Measurements from ENCODE around the gene TM4SF1. TPM values are rescaled to one million over a fixed set of nuclear protein-coding genes. Genes with fewer than 3 reads are reported as not detected.

The TM4SF1 gene
- total RNA-seq, 1 donor from 2014 or later, result 28.9 TPM

DNA sequence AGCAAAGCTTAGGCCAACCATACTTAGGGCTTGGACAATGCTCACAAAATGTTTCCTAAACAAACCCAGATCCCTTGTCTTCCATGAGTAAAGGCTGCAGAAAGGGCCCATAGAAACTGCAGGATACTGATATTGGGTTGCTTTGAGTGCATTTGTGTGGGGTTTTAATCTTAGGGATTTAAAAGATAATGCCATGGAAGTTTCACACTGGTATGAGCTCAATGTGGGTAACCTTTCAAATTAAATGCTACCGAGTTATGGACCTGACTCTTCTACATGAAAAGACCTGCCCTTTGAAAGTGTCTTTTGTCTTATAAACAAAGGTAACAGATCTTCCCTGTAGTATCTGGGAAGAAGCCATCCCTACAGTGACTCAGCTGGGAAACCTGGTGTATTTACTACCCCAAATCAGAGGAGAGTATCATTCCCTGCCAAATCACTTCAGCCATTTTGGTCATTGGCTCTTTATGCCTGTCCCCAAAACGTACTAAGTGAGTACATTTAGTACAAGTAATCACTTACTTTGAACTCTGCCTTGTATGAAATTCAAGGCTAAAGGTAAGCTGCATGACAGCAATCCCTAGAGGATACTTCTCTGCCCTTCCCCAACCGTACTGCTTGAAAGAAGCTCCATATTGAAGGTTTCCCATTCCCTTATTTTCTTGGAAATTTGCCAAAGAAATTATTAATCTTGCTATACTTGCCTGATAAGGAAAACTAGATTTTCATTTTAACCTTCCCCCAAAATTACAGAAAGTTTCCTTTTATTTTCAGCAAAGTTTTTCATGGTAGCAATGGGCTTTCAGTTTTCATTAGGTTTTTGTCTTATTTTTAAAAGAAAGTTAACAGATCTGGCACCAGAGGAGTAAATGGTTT, 7.2 kb downstream of the TM4SF1 start:
- peak overlapping the region; percentile 14 for H3K27ac ChIP-seq (ENCODE audit: low read depth, low read length)
- Mint-ChIP-seq H3K9me3 (ENCODE audit: unreplicated experiment) (no peaks in the 10 kb centered on the region), H3K36me3 (ENCODE audit: low read depth, unreplicated experiment) (no peaks in the 10 kb centered on the region), H3K27ac (ENCODE audit: unreplicated experiment) (no peak overlapping the region), H3K27me3 (ENCODE audit: low read depth, unreplicated experiment) (no peaks in the 10 kb centered on the region), H3K4me1 (ENCODE audit: low read depth, unreplicated experiment) (peaks cover 25% of the 10 kb centered on the region), H3K4me3 (ENCODE audit: unreplicated experiment) (no peak overlapping the region)
- no peak overlapping the region for H3K9ac ChIP-seq (ENCODE audit: low read length)
- no peak for FAIRE-seq
- H3K79me2 ChIP-seq (ENCODE audit: insufficient read depth, low read length), result peaks cover 14% of the 10 kb centered on the region
- TF ChIP-seq, protein P1, sequence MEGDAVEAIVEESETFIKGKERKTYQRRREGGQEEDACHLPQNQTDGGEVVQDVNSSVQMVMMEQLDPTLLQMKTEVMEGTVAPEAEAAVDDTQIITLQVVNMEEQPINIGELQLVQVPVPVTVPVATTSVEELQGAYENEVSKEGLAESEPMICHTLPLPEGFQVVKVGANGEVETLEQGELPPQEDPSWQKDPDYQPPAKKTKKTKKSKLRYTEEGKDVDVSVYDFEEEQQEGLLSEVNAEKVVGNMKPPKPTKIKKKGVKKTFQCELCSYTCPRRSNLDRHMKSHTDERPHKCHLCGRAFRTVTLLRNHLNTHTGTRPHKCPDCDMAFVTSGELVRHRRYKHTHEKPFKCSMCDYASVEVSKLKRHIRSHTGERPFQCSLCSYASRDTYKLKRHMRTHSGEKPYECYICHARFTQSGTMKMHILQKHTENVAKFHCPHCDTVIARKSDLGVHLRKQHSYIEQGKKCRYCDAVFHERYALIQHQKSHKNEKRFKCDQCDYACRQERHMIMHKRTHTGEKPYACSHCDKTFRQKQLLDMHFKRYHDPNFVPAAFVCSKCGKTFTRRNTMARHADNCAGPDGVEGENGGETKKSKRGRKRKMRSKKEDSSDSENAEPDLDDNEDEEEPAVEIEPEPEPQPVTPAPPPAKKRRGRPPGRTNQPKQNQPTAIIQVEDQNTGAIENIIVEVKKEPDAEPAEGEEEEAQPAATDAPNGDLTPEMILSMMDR (IDR thresholded peaks at IDR 0.05; ENCODE audit: insufficient read depth, low read depth, low read length), result no peak
- TF ChIP-seq EZH2 (IDR thresholded peaks at IDR 0.05; ENCODE audit: insufficient read depth, low read length), result no peak
- peaks cover 32% of the 10 kb centered on the region for H3K4me1 ChIP-seq (ENCODE audit: insufficient read depth, low read length)
- H3K27me3 ChIP-seq (ENCODE audit: insufficient read depth, low read length), result no peaks in the 10 kb centered on the region
- peak overlapping the region; percentile 9 for H3K4me2 ChIP-seq (ENCODE audit: low read length)
- no peaks in the 10 kb centered on the region for H3K9me3 ChIP-seq (ENCODE audit: insufficient read depth, low read depth, low read length)
- peaks cover 48% of the 10 kb centered on the region for H3K36me3 ChIP-seq (ENCODE audit: insufficient read depth, low read length)
- H4K20me1 ChIP-seq (ENCODE audit: insufficient read depth, low read length), result peaks cover 7% of the 10 kb centered on the region
- no peak overlapping the region for H3K4me3 ChIP-seq (ENCODE audit: insufficient read depth, low read depth, low read length)
- H2AFZ ChIP-seq (ENCODE audit: low read depth, low read length), result no peak overlapping the region
- DNase-seq (ENCODE audit: low read depth), result no peak

DNA sequence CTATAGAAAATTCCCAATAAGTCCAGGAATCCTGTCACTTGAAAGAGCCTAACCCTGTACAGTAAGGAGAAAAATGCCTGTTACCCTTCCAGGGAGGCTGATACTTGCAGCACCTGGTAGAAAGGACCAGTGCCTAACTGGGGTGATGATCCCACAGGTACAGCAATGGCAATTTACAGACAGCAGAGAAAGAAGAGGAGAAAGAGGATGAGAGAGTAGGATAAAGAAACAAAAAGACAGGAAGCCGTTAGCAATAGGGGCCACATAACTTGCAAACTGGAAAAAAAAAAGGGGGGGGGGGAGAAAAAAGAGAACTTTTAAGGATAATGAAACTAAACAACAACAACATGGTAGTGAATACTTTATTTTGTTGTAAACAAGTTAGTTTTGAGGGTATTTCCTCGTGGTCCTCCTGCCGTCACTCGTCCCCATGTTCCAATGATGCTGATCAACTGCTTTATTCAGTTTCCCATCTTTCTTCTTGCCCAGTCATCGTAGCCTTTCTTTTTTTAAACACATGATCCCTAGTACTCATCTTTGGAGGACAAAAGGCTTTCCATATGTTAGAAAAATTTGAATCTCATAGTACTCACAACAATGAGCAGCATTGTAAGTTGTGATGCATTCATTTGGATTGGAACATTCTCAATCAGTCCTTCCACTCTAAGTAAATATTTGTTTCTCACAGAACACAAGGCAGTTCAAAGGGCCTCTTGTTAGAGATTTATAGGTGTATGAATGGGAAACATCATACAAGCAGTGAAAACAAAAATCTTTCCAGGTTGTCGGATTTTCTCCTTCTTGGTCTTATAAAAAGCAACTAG, 8.6 kb downstream of the TM4SF1 start:
- H2AFZ ChIP-seq (ENCODE audit: low read depth, low read length), result no peak overlapping the region
- H3K4me1 Mint-ChIP-seq (ENCODE audit: low read depth, unreplicated experiment), result peaks cover 25% of the 10 kb centered on the region
- no peaks in the 10 kb centered on the region for H3K36me3 Mint-ChIP-seq (ENCODE audit: low read depth, unreplicated experiment)
- no peak overlapping the region for H3K4me3 Mint-ChIP-seq (ENCODE audit: unreplicated experiment)
- H3K27ac ChIP-seq (ENCODE audit: low read depth, low read length), result no peak overlapping the region
- no peaks in the 10 kb centered on the region for H3K9me3 ChIP-seq (ENCODE audit: insufficient read depth, low read depth, low read length)
- no peak for TF ChIP-seq EZH2 (IDR thresholded peaks at IDR 0.05; ENCODE audit: insufficient read depth, low read length)
- TF ChIP-seq, protein P1 (IDR thresholded peaks at IDR 0.05; ENCODE audit: insufficient read depth, low read depth, low read length), result no peak
- H3K9ac ChIP-seq (ENCODE audit: low read length), result no peak overlapping the region
- H3K27ac Mint-ChIP-seq (ENCODE audit: unreplicated experiment), result no peak overlapping the region
- DNase-seq (ENCODE audit: low read depth), result no peak
- H3K36me3 ChIP-seq (ENCODE audit: insufficient read depth, low read length), result peaks cover 36% of the 10 kb centered on the region
- no peaks in the 10 kb centered on the region for H3K27me3 ChIP-seq (ENCODE audit: insufficient read depth, low read length)
- no peak overlapping the region for H3K4me2 ChIP-seq (ENCODE audit: low read length)
- no peak for FAIRE-seq
- peaks cover 5% of the 10 kb centered on the region for H4K20me1 ChIP-seq (ENCODE audit: insufficient read depth, low read length)
- no peaks in the 10 kb centered on the region for H3K27me3 Mint-ChIP-seq (ENCODE audit: low read depth, unreplicated experiment)
- peaks cover under 1% of the 10 kb centered on the region for H3K79me2 ChIP-seq (ENCODE audit: insufficient read depth, low read length)
- no peak overlapping the region for H3K4me3 ChIP-seq (ENCODE audit: insufficient read depth, low read depth, low read length)
- H3K4me1 ChIP-seq (ENCODE audit: insufficient read depth, low read length), result peaks cover 26% of the 10 kb centered on the region
- H3K9me3 Mint-ChIP-seq (ENCODE audit: unreplicated experiment), result no peaks in the 10 kb centered on the region
